Measurements from ENCODE around the gene RABGEF1.
"Not testable (repeated sequence)": the region's sequence is repeated elsewhere in the genome, so short reads cannot be mapped to it uniquely, and the experiment has no call there.

- not testable (repeated sequence) for TF ChIP-seq POLR2A (IDR thresholded peaks at IDR 0.05; ENCODE audit: low read length); GATA1 (IDR thresholded peaks at IDR 0.05; ENCODE audit: low read depth, low read length)
These were observed 33.2 kb downstream of the RABGEF1 start for GRCh38 chr7:66773744-66774143.
